ENCODE data around the gene IFIT3. TPM values are rescaled to one million over a fixed set of nuclear protein-coding genes. Genes with fewer than 3 reads are reported as not detected.

IFIT3 gene
- total RNA-seq, 2 donors from 2014 or later, result 0.42 TPM; not detected in 1

DNA sequence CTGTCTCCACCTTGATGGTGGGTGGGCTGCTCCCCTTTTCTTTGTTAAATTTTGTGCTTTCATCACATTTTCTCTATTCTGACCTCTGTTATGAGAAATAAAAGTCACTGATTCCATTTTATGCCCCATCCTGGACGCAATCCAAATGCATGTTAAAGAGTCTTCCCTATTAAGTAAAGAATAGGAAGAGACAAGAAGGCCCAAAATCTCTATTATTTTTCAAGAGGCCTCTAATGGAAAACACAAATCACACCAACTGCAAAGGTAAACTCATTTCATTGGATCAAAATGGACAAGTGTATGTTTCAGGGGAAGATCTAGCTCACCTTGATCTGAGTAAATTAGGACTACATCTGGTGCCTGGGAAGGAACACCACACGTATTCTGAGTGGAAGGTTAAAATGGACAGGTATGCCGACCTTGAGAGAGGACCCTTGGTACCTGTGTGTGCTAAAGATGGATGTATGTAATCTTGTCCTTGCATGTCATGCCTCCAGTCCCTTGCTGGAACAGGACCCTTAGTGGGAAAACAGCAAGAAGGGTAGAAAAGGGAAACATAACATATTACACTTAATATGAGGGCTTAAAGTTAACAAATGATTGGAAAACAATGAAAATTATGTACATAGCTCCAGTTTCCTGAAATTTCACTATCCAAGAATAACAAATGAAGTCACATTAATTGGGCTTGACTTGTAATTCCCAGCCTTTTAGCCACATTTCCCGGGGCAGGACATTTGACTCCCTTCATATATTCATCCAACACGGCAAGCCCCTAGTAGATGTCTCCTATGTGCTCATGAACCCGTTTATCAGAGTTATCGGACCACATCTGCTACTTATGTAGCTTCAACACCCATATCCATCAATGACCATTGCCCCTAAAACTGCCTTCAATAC, 18.4 kb upstream of the IFIT3 start:
- Histone ChIP-seq H3K9me3 (ENCODE audit: control insufficient read depth, low read length) (no peaks in the 10 kb centered on the region), H3K36me3 (ENCODE audit: control insufficient read depth, insufficient read depth, low read length) (no peaks in the 10 kb centered on the region), H3K4me3 (ENCODE audit: low read length) (no peak overlapping the region), H3K9ac (ENCODE audit: extremely low read depth, low read length, poor library complexity, severe bottlenecking) (no peak overlapping the region), H3K27me3 (ENCODE audit: control insufficient read depth, insufficient read depth, low read length, poor library complexity, severe bottlenecking) (no peaks in the 10 kb centered on the region), H3K4me1 (ENCODE audit: control insufficient read depth, insufficient read depth, low read length) (peaks cover 2% of the 10 kb centered on the region), H3K27ac (ENCODE audit: low read depth, low read length) (no peak overlapping the region)
- Mint-ChIP-seq H3K4me1 (peaks cover 11% of the 10 kb centered on the region), H3K9me3 (no peaks in the 10 kb centered on the region), H3K27ac (no peak overlapping the region), H3K4me3 (no peak overlapping the region), H3K27me3 (ENCODE audit: insufficient read depth) (peaks cover 2% of the 10 kb centered on the region), H3K36me3 (ENCODE audit: low read depth) (no peaks in the 10 kb centered on the region)
- TF ChIP-seq, protein P1, sequence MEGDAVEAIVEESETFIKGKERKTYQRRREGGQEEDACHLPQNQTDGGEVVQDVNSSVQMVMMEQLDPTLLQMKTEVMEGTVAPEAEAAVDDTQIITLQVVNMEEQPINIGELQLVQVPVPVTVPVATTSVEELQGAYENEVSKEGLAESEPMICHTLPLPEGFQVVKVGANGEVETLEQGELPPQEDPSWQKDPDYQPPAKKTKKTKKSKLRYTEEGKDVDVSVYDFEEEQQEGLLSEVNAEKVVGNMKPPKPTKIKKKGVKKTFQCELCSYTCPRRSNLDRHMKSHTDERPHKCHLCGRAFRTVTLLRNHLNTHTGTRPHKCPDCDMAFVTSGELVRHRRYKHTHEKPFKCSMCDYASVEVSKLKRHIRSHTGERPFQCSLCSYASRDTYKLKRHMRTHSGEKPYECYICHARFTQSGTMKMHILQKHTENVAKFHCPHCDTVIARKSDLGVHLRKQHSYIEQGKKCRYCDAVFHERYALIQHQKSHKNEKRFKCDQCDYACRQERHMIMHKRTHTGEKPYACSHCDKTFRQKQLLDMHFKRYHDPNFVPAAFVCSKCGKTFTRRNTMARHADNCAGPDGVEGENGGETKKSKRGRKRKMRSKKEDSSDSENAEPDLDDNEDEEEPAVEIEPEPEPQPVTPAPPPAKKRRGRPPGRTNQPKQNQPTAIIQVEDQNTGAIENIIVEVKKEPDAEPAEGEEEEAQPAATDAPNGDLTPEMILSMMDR (conservative IDR thresholded peaks at IDR 0.05), result no peak
- no peak for DNase-seq
- 92 to 96% methylated on average over 4 to 7 of the region's 7 CpGs for WGBS, 2 experiments (ENCODE audit: insufficient coverage in 1 of 2, insufficient read length in 1 of 2)

- Histone ChIP-seq H3K4me1 (ENCODE audit: control insufficient read depth, insufficient read depth, low read length) (peaks cover 2% of the 10 kb centered on the region), H3K4me3 (ENCODE audit: low read length) (no peak overlapping the region), H3K36me3 (ENCODE audit: control insufficient read depth, insufficient read depth, low read length) (no peaks in the 10 kb centered on the region), H3K9me3 (ENCODE audit: control insufficient read depth, low read length) (no peaks in the 10 kb centered on the region), H3K9ac (ENCODE audit: extremely low read depth, low read length, poor library complexity, severe bottlenecking) (no peak overlapping the region), H3K27me3 (ENCODE audit: control insufficient read depth, insufficient read depth, low read length, poor library complexity, severe bottlenecking) (no peaks in the 10 kb centered on the region), H3K27ac (ENCODE audit: low read depth, low read length) (no peak overlapping the region)
- H3K27me3 Mint-ChIP-seq (ENCODE audit: insufficient read depth), result peaks cover 2% of the 10 kb centered on the region
- H3K4me1 Mint-ChIP-seq, result peaks cover 11% of the 10 kb centered on the region
- H3K27ac Mint-ChIP-seq, result peak overlapping the region; percentile 57
- no peak for DNase-seq
- H3K9me3 Mint-ChIP-seq, result no peaks in the 10 kb centered on the region
- 90 to 94% methylated on average over 2 of the region's 2 CpGs for WGBS, 2 experiments (ENCODE audit: insufficient coverage in 1 of 2, insufficient read length in 1 of 2)
- H3K36me3 Mint-ChIP-seq (ENCODE audit: low read depth), result no peaks in the 10 kb centered on the region
- H3K4me3 Mint-ChIP-seq, result no peak overlapping the region
- TF ChIP-seq, protein P1 (conservative IDR thresholded peaks at IDR 0.05), result no peak
Observed at GRCh38 chr10:89310056-89310893, 17.5 kb upstream of the IFIT3 start.

DNA sequence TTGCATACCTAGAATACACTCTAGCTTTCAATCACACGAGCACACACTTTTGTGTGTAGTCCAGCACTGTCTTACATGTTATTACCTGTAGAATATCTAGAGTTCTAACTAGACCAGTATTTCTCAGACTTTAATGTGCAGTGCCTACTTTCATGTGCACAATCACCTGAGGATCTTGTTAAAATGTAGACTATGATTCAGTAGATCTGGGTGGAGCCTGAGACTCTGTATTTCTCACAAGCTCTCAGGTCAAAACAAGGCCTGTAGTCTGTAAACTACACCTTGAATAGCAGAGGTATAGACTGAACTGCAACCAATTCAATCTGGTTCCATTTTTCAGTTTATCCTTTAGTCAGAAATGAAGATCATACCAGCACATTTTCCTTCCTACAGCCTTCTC, 14.8 kb upstream of the IFIT3 start:
- H3K27ac ChIP-seq (ENCODE audit: low read depth, low read length), result no peak overlapping the region
- peaks cover 2% of the 10 kb centered on the region for H3K4me1 ChIP-seq (ENCODE audit: control insufficient read depth, insufficient read depth, low read length)
- no peaks in the 10 kb centered on the region for H3K27me3 ChIP-seq (ENCODE audit: control insufficient read depth, insufficient read depth, low read length, poor library complexity, severe bottlenecking)
- peaks cover 16% of the 10 kb centered on the region for H3K9me3 Mint-ChIP-seq
- H3K4me3 ChIP-seq (ENCODE audit: low read length), result no peak overlapping the region
- no peaks in the 10 kb centered on the region for H3K27me3 Mint-ChIP-seq (ENCODE audit: insufficient read depth)
- no peaks in the 10 kb centered on the region for H3K36me3 ChIP-seq (ENCODE audit: control insufficient read depth, insufficient read depth, low read length)
- peaks cover 2% of the 10 kb centered on the region for H3K36me3 Mint-ChIP-seq (ENCODE audit: low read depth)
- H3K4me1 Mint-ChIP-seq, result peaks cover 4% of the 10 kb centered on the region
- peaks cover 6% of the 10 kb centered on the region for H3K9me3 ChIP-seq (ENCODE audit: control insufficient read depth, low read length)
- 82% methylated on average over 1 of the region's 1 CpG; no CpG with 5 or more reads in 1 of the 2 experiments for WGBS, 2 experiments (ENCODE audit: insufficient coverage in 1 of 2, insufficient read length in 1 of 2)
- no peak for DNase-seq
- TF ChIP-seq, protein P1 (conservative IDR thresholded peaks at IDR 0.05), result no peak
- H3K27ac Mint-ChIP-seq, result no peak overlapping the region
- H3K9ac ChIP-seq (ENCODE audit: extremely low read depth, low read length, poor library complexity, severe bottlenecking), result no peak overlapping the region
- H3K4me3 Mint-ChIP-seq, result no peak overlapping the region
